Chondrocyte (in vitro differentiated cells): Measurements from ENCODE around the gene EFCAB13. TPM values are rescaled to one million over a fixed set of nuclear protein-coding genes. Genes with fewer than 3 reads are reported as not detected.
"Not testable (repeated sequence)": the region's sequence is repeated elsewhere in the genome, so short reads cannot be mapped to it uniquely, and the experiment has no call there.

Experiments used
- DNase-seq: peaks from one replicate; pipeline ENCODE4 v3.0.0; 2021; ENCODE audit warnings: mixed read lengths, low spot score
- H3K27ac Mint-ChIP-seq: one replicate; pipeline ENCODE4 v1.8.0; 2021; ENCODE audit warnings: mild to moderate bottlenecking, moderate library complexity, mixed read lengths; ENCODE audit not compliant: unreplicated experiment
- H3K27me3 Mint-ChIP-seq: 2 replicates; pipeline ENCODE4 v1.8.0; 2021; ENCODE audit warnings: low read depth, mixed read lengths
- H3K36me3 Mint-ChIP-seq: 2 replicates; pipeline ENCODE4 v1.8.0; 2021; ENCODE audit warnings: low read depth, mixed read lengths
- H3K4me1 Mint-ChIP-seq: 2 replicates; pipeline ENCODE4 v1.8.0; 2021; ENCODE audit warnings: low read depth, mild to moderate bottlenecking, mixed read lengths
- H3K4me3 Mint-ChIP-seq: one replicate; pipeline ENCODE4 v1.8.0; 2021; ENCODE audit warnings: mild to moderate bottlenecking, moderate library complexity, mixed read lengths; ENCODE audit not compliant: unreplicated experiment
- H3K9me3 Mint-ChIP-seq: 2 replicates; pipeline ENCODE4 v1.8.0; 2021; ENCODE audit warnings: low read depth, mixed read lengths
- CTCF ChIP-seq: fragments of 200-600 bp; sonication (generic); IDR thresholded peaks from 2 replicates; pipeline ENCODE4 v1.5.0; 2021; ENCODE audit warnings: antibody characterized with exemption, mild to moderate bottlenecking, moderate library complexity
- total RNA-seq: library from RNA; stranded (reverse); gene quantifications from 3 replicates; pipeline ENCODE4 v1.2.1, GENCODE V29; 2021

EFCAB13 gene
- total RNA-seq, 1 donor from 2014 or later = 3.2 TPM

GRCh38 chr17:47367257-47367656 is 43.5 kb downstream of the EFCAB13 start:
- peaks cover 2% of the 10 kb centered on the region for H3K36me3 Mint-ChIP-seq
- H3K27me3 Mint-ChIP-seq = no peaks in the 10 kb centered on the region
- DNase-seq = no peak
- no peak overlapping the region for H3K4me3 Mint-ChIP-seq
- TF ChIP-seq CTCF = no peak
- H3K27ac Mint-ChIP-seq = no peak overlapping the region
- H3K9me3 Mint-ChIP-seq = peaks cover 3% of the 10 kb centered on the region
- no peaks in the 10 kb centered on the region for H3K4me1 Mint-ChIP-seq

- TF ChIP-seq CTCF = no peak
- H3K9me3 Mint-ChIP-seq = peaks cover 14% of the 10 kb centered on the region
- H3K4me3 Mint-ChIP-seq = no peak overlapping the region
- no peak for DNase-seq
- peaks cover 8% of the 10 kb centered on the region for H3K36me3 Mint-ChIP-seq
- H3K27ac Mint-ChIP-seq = no peak overlapping the region
- no peaks in the 10 kb centered on the region for H3K27me3 Mint-ChIP-seq
- H3K4me1 Mint-ChIP-seq = no peaks in the 10 kb centered on the region
These were observed 44.5 kb downstream of the EFCAB13 start for GRCh38 chr17:47368262-47368661.

GRCh38 chr17:47370899-47371298 is 47.1 kb downstream of the EFCAB13 start:
- H3K4me3 Mint-ChIP-seq, H3K27ac Mint-ChIP-seq, DNase-seq, H3K4me1 Mint-ChIP-seq, H3K27me3 Mint-ChIP-seq, H3K36me3 Mint-ChIP-seq: not testable (repeated sequence)
- peaks cover 15% of the 10 kb centered on the region for H3K9me3 Mint-ChIP-seq

- no peak for TF ChIP-seq CTCF
- Mint-ChIP-seq H3K4me3 (no peak overlapping the region), H3K27ac (no peak overlapping the region), H3K4me1 (peaks cover 4% of the 10 kb centered on the region), H3K36me3 (peaks cover 5% of the 10 kb centered on the region), H3K9me3 (peaks cover 15% of the 10 kb centered on the region), H3K27me3 (no peaks in the 10 kb centered on the region)
- no peak for DNase-seq
These were observed 49.2 kb downstream of the EFCAB13 start for GRCh38 chr17:47373002-47373401.

- no peak overlapping the region for H3K27ac Mint-ChIP-seq
- no peaks in the 10 kb centered on the region for H3K27me3 Mint-ChIP-seq
- no peak overlapping the region for H3K4me3 Mint-ChIP-seq
- H3K4me1 Mint-ChIP-seq = peaks cover 4% of the 10 kb centered on the region
- peaks cover 15% of the 10 kb centered on the region for H3K9me3 Mint-ChIP-seq
- no peak for DNase-seq
- H3K36me3 Mint-ChIP-seq = peaks cover 5% of the 10 kb centered on the region
- no peak for TF ChIP-seq CTCF
These were observed 52.5 kb downstream of the EFCAB13 start for GRCh38 chr17:47376247-47376646.

GRCh38 chr17:47388825-47389224 is 65.1 kb downstream of the EFCAB13 start:
- Mint-ChIP-seq H3K4me3 (no peak overlapping the region), H3K27ac (no peak overlapping the region), H3K27me3 (no peaks in the 10 kb centered on the region), H3K9me3 (peaks cover 7% of the 10 kb centered on the region), H3K4me1 (no peaks in the 10 kb centered on the region), H3K36me3 (peaks cover 2% of the 10 kb centered on the region)
- no peak for TF ChIP-seq CTCF
- no peak for DNase-seq

GRCh38 chr17:47397532-47398128 is 73.9 kb downstream of the EFCAB13 start:
- not testable (repeated sequence) for H3K27me3 Mint-ChIP-seq, H3K4me3 Mint-ChIP-seq, H3K9me3 Mint-ChIP-seq

More at GRCh38 chr17:47397532-47398128, 73.9 kb downstream of the EFCAB13 start:
- not testable (repeated sequence) for H3K36me3 Mint-ChIP-seq, DNase-seq, H3K4me1 Mint-ChIP-seq, H3K27ac Mint-ChIP-seq
